Esophagus muscularis mucosa (tissue), 4 donors: ENCODE results near the gene CLDN5. TPM values are rescaled to one million over a fixed set of nuclear protein-coding genes. Genes with fewer than 3 reads are reported as not detected.

ENCODE experiments used
- DNase-seq: peaks from one replicate; pipeline ENCODE4 v3.0.0-alpha.2; 2017; ENCODE audit errors: extremely low spot score
- H3K27ac ChIP-seq, 4 donors: fragments of 200-600 bp; sonication (generic); replicated peaks in 1 of 4; 1 replicate in 3 of 4; 2 replicates in 1 of 4; pipeline ENCODE4 v1.5.1; 2016 to 2019; ENCODE audit warnings: mild to moderate bottlenecking in 1 of 4
- H3K27me3 ChIP-seq, 4 donors: fragments of 200-600 bp; sonication (generic); one replicate each; pipeline versions ENCODE4 v1.5.1 to v1.6.0; 2016 to 2019
- H3K36me3 ChIP-seq, 4 donors: fragments of 200-600 bp; sonication (generic); one replicate each; pipeline ENCODE4 v1.5.1; 2016 to 2019
- H3K4me1 ChIP-seq, 4 donors: fragments of 200-600 bp; sonication (generic); one replicate each; pipeline ENCODE4 v1.5.1; 2016 to 2019
- H3K4me3 ChIP-seq, 4 donors: fragments of 200-600 bp; sonication (generic); 1 replicate in 2 of 4; 2 replicates in 2 of 4; pipeline ENCODE4 v1.5.1; 2016 to 2019; ENCODE audit warnings: mild to moderate bottlenecking in 4 of 4, moderate library complexity in 1 of 4
- H3K9me3 ChIP-seq, 4 donors: fragments of 200-600 bp; sonication (generic); 1 replicate in 3 of 4; 2 replicates in 1 of 4; pipeline ENCODE4 v1.5.1; 2016 to 2019
- CTCF ChIP-seq, 3 experiments: fragments of 200-600 bp in 2 of 3; fragments of 450-650 bp in 1 of 3; sonication (generic) in 2 of 3; IDR thresholded peaks; one replicate each; pipeline ENCODE4 v1.5.1; 2017 to 2019; ENCODE audit warnings: antibody characterized with exemption in 3 of 3, mild to moderate bottlenecking in 2 of 3, moderate library complexity in 1 of 3
- EP300 ChIP-seq: sonication (generic); formaldehyde crosslinking; IDR thresholded peaks from one replicate; pipeline ENCODE4 v1.6.1; 2017; ENCODE audit warnings: antibody characterized with exemption
- POLR2A ChIP-seq: fragments of 450-650 bp; IDR thresholded peaks from one replicate; pipeline ENCODE4 v1.6.1; 2017; ENCODE audit warnings: antibody characterized with exemption, moderate library complexity, mild to moderate bottlenecking, low read depth
- POLR2AphosphoS5 ChIP-seq, 2 donors: sonication (generic); formaldehyde crosslinking; IDR thresholded peaks; one replicate each; pipeline ENCODE4 v1.6.1; 2017; ENCODE audit warnings: antibody characterized with exemption in 2 of 2
- WGBS: methylation state at CpG from one replicate; pipeline ENCODE4 v1.1.5; 2018; 5-methylcytosine and 5-hydroxymethylcytosine counted together
- intact Hi-C: fragments of 100-400 bp; cut with DNase I; formaldehyde crosslinking; loops from one replicate; pipeline ENCODE4 v1.15.1; 2023
- total RNA-seq, 4 donors: library from RNA; depleted of rRNA; stranded (reverse); fragments of >200 nt; gene quantifications; one replicate each; pipeline versions ENCODE4 v1.1.0 to v1.2.1, GENCODE V29; 2016

Gene CLDN5
- total RNA-seq, 4 donors from 2014 or later: 39.9 to 209 (median 147) TPM

GRCh38 chr22:19519041-19519926, 4.9 kb downstream of the CLDN5 start:
- Histone ChIP-seq H3K27ac (no peak overlapping the region), H3K36me3 (no peaks in the 10 kb centered on the region), H3K4me1 (peaks cover 12 to 15% (median 14%) of the 10 kb centered on the region in 4 donors), H3K9me3 (peaks cover 0 to 7% (median 0%) of the 10 kb centered on the region in 4 donors), H3K4me3 (no peak overlapping the region), H3K27me3 (peaks cover 0 to 23% (median 10%) of the 10 kb centered on the region in 4 donors)
- WGBS: 87% methylated on average over 13 of the region's 17 CpGs
- TF ChIP-seq POLR2AphosphoS5 (IDR thresholded peaks at IDR 0.05): no peak
- no peak for TF ChIP-seq POLR2A
- TF ChIP-seq CTCF (IDR thresholded peaks at IDR 0.05): no peak
- TF ChIP-seq EP300: no peak
- intact Hi-C loops: no loop called here
- no peak for DNase-seq

GRCh38 chr22:19518635-19519034, 5.6 kb downstream of the CLDN5 start:
- no peak for DNase-seq
- no peak for TF ChIP-seq EP300
- no peak for TF ChIP-seq CTCF (IDR thresholded peaks at IDR 0.05)
- TF ChIP-seq POLR2A: no peak
- no peak for TF ChIP-seq POLR2AphosphoS5 (IDR thresholded peaks at IDR 0.05)
- 89% methylated on average over 10 of the region's 10 CpGs for WGBS
- no peak overlapping the region for H3K4me3 ChIP-seq
- H3K36me3 ChIP-seq: no peaks in the 10 kb centered on the region
- H3K27ac ChIP-seq: no peak overlapping the region
- H3K4me1 ChIP-seq: peaks cover 6 to 9% (median 8%) of the 10 kb centered on the region in 4 donors
- peaks cover 0 to 17% (median 4%) of the 10 kb centered on the region in 4 donors for H3K27me3 ChIP-seq
- peaks cover 0 to 14% (median 1%) of the 10 kb centered on the region in 4 donors for H3K9me3 ChIP-seq
- intact Hi-C loops: no loop called here

GRCh38 chr22:19517919-19518611, 6.1 kb downstream of the CLDN5 start:
- DNase-seq: no peak
- intact Hi-C loops: no loop called here
- WGBS: 94% methylated on average over 11 of the region's 12 CpGs

GRCh38 chr22:19517171-19517500, 7.1 kb downstream of the CLDN5 start:
- H3K9me3 ChIP-seq: peaks cover 0 to 14% (median 3%) of the 10 kb centered on the region in 4 donors
- intact Hi-C loops: no loop called here
- DNase-seq: no peak
- no peak for TF ChIP-seq EP300
- TF ChIP-seq POLR2A: no peak
- no peak for TF ChIP-seq CTCF (IDR thresholded peaks at IDR 0.05)
- TF ChIP-seq POLR2AphosphoS5 (IDR thresholded peaks at IDR 0.05): no peak
- no peaks in the 10 kb centered on the region for H3K36me3 ChIP-seq
- no peak overlapping the region for H3K27ac ChIP-seq
- no peaks in the 10 kb centered on the region for H3K4me1 ChIP-seq
- peaks cover 0 to 2% (median 0%) of the 10 kb centered on the region in 4 donors for H3K27me3 ChIP-seq
- no peak overlapping the region for H3K4me3 ChIP-seq
- WGBS: 100% methylated on average over 1 of the region's 10 CpGs

More at GRCh38 chr22:19517919-19518611, 6.1 kb downstream of the CLDN5 start:
- Histone ChIP-seq H3K9me3 (peaks cover 0 to 14% (median 3%) of the 10 kb centered on the region in 4 donors), H3K36me3 (no peaks in the 10 kb centered on the region), H3K27me3 (peaks cover 0 to 11% (median under 1%) of the 10 kb centered on the region in 4 donors), H3K4me3 (no peak overlapping the region), H3K4me1 (peaks cover under 1 to 3% (median 2%) of the 10 kb centered on the region in 4 donors), H3K27ac (no peak overlapping the region)
- TF ChIP-seq POLR2A: no peak
- TF ChIP-seq EP300: no peak
- TF ChIP-seq CTCF (IDR thresholded peaks at IDR 0.05): no peak
- TF ChIP-seq POLR2AphosphoS5 (IDR thresholded peaks at IDR 0.05): no peak
